ENCODE measurements around the gene SCP2. TPM values are rescaled to one million over a fixed set of nuclear protein-coding genes. Genes with fewer than 3 reads are reported as not detected.

Gene SCP2
- total RNA-seq, 1 experiment from 2014 or later, result 73.2 TPM

- H3K27ac ChIP-seq (ENCODE audit: low read depth, low read length, poor library complexity, severe bottlenecking), result no peak overlapping the region
These were observed 99.2 kb downstream of the SCP2 start for GRCh38 chr1:53026254-53026653.

GRCh38 chr1:53031732-53032131 is 104.7 kb downstream of the SCP2 start:
- no peak for DNase-seq (ENCODE audit: low spot score)
- Histone ChIP-seq H3K27me3 (replicated peaks; ENCODE audit: insufficient read depth, low read depth, low read length, poor library complexity) (no peaks in the 10 kb centered on the region), H3K27ac (ENCODE audit: low read depth, low read length, poor library complexity, severe bottlenecking) (no peak overlapping the region), H3K4me1 (ENCODE audit: insufficient read depth, low read length, poor library complexity, severe bottlenecking) (no peaks in the 10 kb centered on the region), H3K36me3 (ENCODE audit: insufficient read depth, low read length, poor library complexity, severe bottlenecking) (no peaks in the 10 kb centered on the region), H3K9me3 (ENCODE audit: low read depth, low read length, poor library complexity, severe bottlenecking) (no peaks in the 10 kb centered on the region), H3K4me3 (ENCODE audit: low read depth, low read length, poor library complexity, severe bottlenecking) (no peak overlapping the region)
- no TSS peak for BruUV-seq (replicated peaks)
- intact Hi-C loops (cut with micrococcal nuclease; ENCODE audit: unreplicated experiment), result no loop called here
- CTCF ChIA-PET, result no interaction called here
- POLR2A ChIA-PET (ENCODE audit: low non-redundant PET), result no interaction called here
- TF ChIP-seq, protein P1, sequence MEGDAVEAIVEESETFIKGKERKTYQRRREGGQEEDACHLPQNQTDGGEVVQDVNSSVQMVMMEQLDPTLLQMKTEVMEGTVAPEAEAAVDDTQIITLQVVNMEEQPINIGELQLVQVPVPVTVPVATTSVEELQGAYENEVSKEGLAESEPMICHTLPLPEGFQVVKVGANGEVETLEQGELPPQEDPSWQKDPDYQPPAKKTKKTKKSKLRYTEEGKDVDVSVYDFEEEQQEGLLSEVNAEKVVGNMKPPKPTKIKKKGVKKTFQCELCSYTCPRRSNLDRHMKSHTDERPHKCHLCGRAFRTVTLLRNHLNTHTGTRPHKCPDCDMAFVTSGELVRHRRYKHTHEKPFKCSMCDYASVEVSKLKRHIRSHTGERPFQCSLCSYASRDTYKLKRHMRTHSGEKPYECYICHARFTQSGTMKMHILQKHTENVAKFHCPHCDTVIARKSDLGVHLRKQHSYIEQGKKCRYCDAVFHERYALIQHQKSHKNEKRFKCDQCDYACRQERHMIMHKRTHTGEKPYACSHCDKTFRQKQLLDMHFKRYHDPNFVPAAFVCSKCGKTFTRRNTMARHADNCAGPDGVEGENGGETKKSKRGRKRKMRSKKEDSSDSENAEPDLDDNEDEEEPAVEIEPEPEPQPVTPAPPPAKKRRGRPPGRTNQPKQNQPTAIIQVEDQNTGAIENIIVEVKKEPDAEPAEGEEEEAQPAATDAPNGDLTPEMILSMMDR (conservative IDR thresholded peaks at IDR 0.05; ENCODE audit: low read depth, low read length), result no peak
- no peak for TF ChIP-seq EZH2 (IDR thresholded peaks at IDR 0.05; ENCODE audit: borderline replicate concordance, low read depth, low read length, poor library complexity, severe bottlenecking)

More at GRCh38 chr1:53026254-53026653, 99.2 kb downstream of the SCP2 start:
- TF ChIP-seq, protein P1 (conservative IDR thresholded peaks at IDR 0.05; ENCODE audit: low read depth, low read length), result no peak
- TF ChIP-seq EZH2 (IDR thresholded peaks at IDR 0.05; ENCODE audit: borderline replicate concordance, low read depth, low read length, poor library complexity, severe bottlenecking), result no peak
- Histone ChIP-seq H3K27me3 (replicated peaks; ENCODE audit: insufficient read depth, low read depth, low read length, poor library complexity) (no peaks in the 10 kb centered on the region), H3K9me3 (ENCODE audit: low read depth, low read length, poor library complexity, severe bottlenecking) (no peaks in the 10 kb centered on the region), H3K4me3 (ENCODE audit: low read depth, low read length, poor library complexity, severe bottlenecking) (no peak overlapping the region), H3K4me1 (ENCODE audit: insufficient read depth, low read length, poor library complexity, severe bottlenecking) (no peaks in the 10 kb centered on the region), H3K36me3 (ENCODE audit: insufficient read depth, low read length, poor library complexity, severe bottlenecking) (no peaks in the 10 kb centered on the region)
- no peak for DNase-seq (ENCODE audit: low spot score)
- intact Hi-C loops (cut with micrococcal nuclease; ENCODE audit: unreplicated experiment), result no loop called here
- ChIA-PET CTCF (no interaction called here), POLR2A (ENCODE audit: low non-redundant PET) (interaction anchor here (0.7 kb wide), 1 partner anchor 152 kb away, joined by 3 read pairs; no protein-coding TSS in a partner anchor)
- BruUV-seq (replicated peaks), result no TSS peak

GRCh38 chr1:53037159-53037558 is 110.1 kb downstream of the SCP2 start:
- CTCF ChIA-PET, result interaction anchor here (0.7 kb wide), 1 partner anchor 286 kb away, joined by 3 read pairs; no protein-coding TSS in a partner anchor
- no peak for TF ChIP-seq EZH2 (IDR thresholded peaks at IDR 0.05; ENCODE audit: borderline replicate concordance, low read depth, low read length, poor library complexity, severe bottlenecking)
- TF ChIP-seq, protein P1 (conservative IDR thresholded peaks at IDR 0.05; ENCODE audit: low read depth, low read length), result no peak

More at GRCh38 chr1:53037159-53037558, 110.1 kb downstream of the SCP2 start:
- no peak for DNase-seq (ENCODE audit: low spot score)
- intact Hi-C loops (cut with micrococcal nuclease; ENCODE audit: unreplicated experiment), result no loop called here
- H3K36me3 ChIP-seq (ENCODE audit: insufficient read depth, low read length, poor library complexity, severe bottlenecking), result no peaks in the 10 kb centered on the region
- H3K27ac ChIP-seq (ENCODE audit: low read depth, low read length, poor library complexity, severe bottlenecking), result no peak overlapping the region
- no peak overlapping the region for H3K4me3 ChIP-seq (ENCODE audit: low read depth, low read length, poor library complexity, severe bottlenecking)
- POLR2A ChIA-PET (ENCODE audit: low non-redundant PET), result no interaction called here
- no peaks in the 10 kb centered on the region for H3K27me3 ChIP-seq (replicated peaks; ENCODE audit: insufficient read depth, low read depth, low read length, poor library complexity)
- H3K9me3 ChIP-seq (ENCODE audit: low read depth, low read length, poor library complexity, severe bottlenecking), result no peaks in the 10 kb centered on the region
- BruUV-seq (replicated peaks), result no TSS peak
- H3K4me1 ChIP-seq (ENCODE audit: insufficient read depth, low read length, poor library complexity, severe bottlenecking), result no peaks in the 10 kb centered on the region

All from A673 (cell line).